ENCODE measurements around the gene CCDC8. TPM values are rescaled to one million over a fixed set of nuclear protein-coding genes. Genes with fewer than 3 reads are reported as not detected.

The CCDC8 gene
- total and polyA plus RNA-seq, 2 donors (not counting 3 experiments of a cell fraction or from before 2014, with no cell fraction given), result 0.18 to 0.75 TPM

- H3K4me1 ChIP-seq (ENCODE audit: control insufficient read depth, extremely low read depth, insufficient read depth, low read length), result no peaks in the 10 kb centered on the region
- no peaks in the 10 kb centered on the region for H4K20me1 ChIP-seq (replicated peaks; ENCODE audit: control insufficient read depth, extremely low read depth, insufficient read depth, low read length)
- no peak overlapping the region for H3K4me3 ChIP-seq (replicated peaks in 1 of 3; ENCODE audit: insufficient read depth in 1 of 3, low read depth in 1 of 3, low read length in 3 of 3)
- H3K9ac ChIP-seq (replicated peaks; ENCODE audit: extremely low read depth, insufficient read depth, low read length), result no peak overlapping the region
- dilution Hi-C loops (cut with MboI; ENCODE audit: extremely low pct_ligation_motif_present, low sequenced_read_pairs), result no loop called here
- POLR2A ChIA-PET, result no interaction called here
- DNase-seq (ENCODE audit: low read depth, low spot score), result no peak
- CTCF ChIA-PET, result interaction anchor here (0.6 to 3.1 kb wide), 5 partner anchors 9 to 106 kb away, joined by 3 to 9 read pairs (median 3); no protein-coding TSS in a partner anchor
- peaks cover 19 to 59% of the 10 kb centered on the region in 2 experiments for H3K36me3 ChIP-seq (ENCODE audit: control insufficient read depth in 2 of 2, extremely low read depth in 1 of 2, insufficient read depth in 2 of 2, low read length in 2 of 2)
- H3K27me3 ChIP-seq (ENCODE audit: control insufficient read depth in 2 of 2, insufficient read depth in 2 of 2, low read length in 2 of 2), result no peaks in the 10 kb centered on the region
- H3K9me3 ChIP-seq (replicated peaks; ENCODE audit: control insufficient read depth, insufficient read depth, low read length), result no peaks in the 10 kb centered on the region
- BruUV-seq (replicated peaks), result no TSS peak
- FAIRE-seq, result no peak
- TF ChIP-seq MYC (IDR thresholded peaks at IDR 0.05; ENCODE audit: low read depth, low read length) (no peak), GATA2 (IDR thresholded peaks at IDR 0.05; ENCODE audit: insufficient read depth, insufficient read length, low read depth, low read length) (no peak), CTCF (IDR thresholded peaks at IDR 0.05; ENCODE audit: extremely low read depth in 1 of 2, insufficient read depth in 1 of 2, low read depth in 1 of 2, low read length in 2 of 2) (no peak), FOS (IDR thresholded peaks at IDR 0.05; ENCODE audit: borderline replicate concordance, insufficient read depth, low read length) (no peak), POLR2AphosphoS5 (IDR thresholded peaks at IDR 0.05; ENCODE audit: insufficient read depth, low read depth, low read length) (no peak), POLR2A (IDR thresholded peaks at IDR 0.05; ENCODE audit: low read depth, low read length) (no peak), JUN (IDR thresholded peaks at IDR 0.05; ENCODE audit: borderline replicate concordance, insufficient read depth, insufficient read length, low read depth) (no peak), EZH2 (IDR thresholded peaks at IDR 0.05; ENCODE audit: borderline replicate concordance, low read depth, low read length, severe bottlenecking) (no peak)
- TF ChIP-seq, protein P1, sequence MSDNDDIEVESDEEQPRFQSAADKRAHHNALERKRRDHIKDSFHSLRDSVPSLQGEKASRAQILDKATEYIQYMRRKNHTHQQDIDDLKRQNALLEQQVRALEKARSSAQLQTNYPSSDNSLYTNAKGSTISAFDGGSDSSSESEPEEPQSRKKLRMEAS (IDR thresholded peaks at IDR 0.05; ENCODE audit: insufficient read depth, insufficient read length), result no peak
- no peaks in the 10 kb centered on the region for H3K79me2 ChIP-seq (ENCODE audit: control insufficient read depth, insufficient read depth, low read length)
- no peak overlapping the region for H3K27ac ChIP-seq (ENCODE audit: insufficient read depth, low read depth, low read length)
- H3K4me2 ChIP-seq (ENCODE audit: insufficient read depth, low read length), result no peak overlapping the region
- no peaks in the 10 kb centered on the region for H3K9me1 ChIP-seq (replicated peaks; ENCODE audit: control insufficient read depth, extremely low read depth, insufficient read depth, low read length)
- H2AFZ ChIP-seq (ENCODE audit: low read depth, low read length), result no peak overlapping the region
- intact Hi-C loops (cut with micrococcal nuclease), result no loop called here
Observed at GRCh38 chr19:46386996-46387712, 26.2 kb downstream of the CCDC8 start.
